Lower lobe of right lung (tissue), 2 donors: ENCODE data around the gene MRTFA. TPM values are rescaled to one million over a fixed set of nuclear protein-coding genes. Genes with fewer than 3 reads are reported as not detected.

Experiments
- ATAC-seq, 2 donors: fragments of 200-7000 bp; cut with Tn5 transposase; one replicate each; pipeline ENCODE4 v1.9.1; 2020 to 2022; ENCODE audit warnings: mild to moderate bottlenecking in 2 of 2, moderate library complexity in 2 of 2
- DNase-seq: peaks from one replicate; pipeline ENCODE4 v3.0.0-alpha.2; 2020
- H3K27ac ChIP-seq: fragments of 200-600 bp; one replicate; pipeline ENCODE4 v1.8.0; 2022
- H3K27me3 ChIP-seq: fragments of 200-600 bp; one replicate; pipeline ENCODE4 v1.8.0; 2022; ENCODE audit warnings: low read depth
- H3K36me3 ChIP-seq: fragments of 200-600 bp; one replicate; pipeline ENCODE4 v1.8.0; 2022; ENCODE audit warnings: mild to moderate bottlenecking
- H3K4me1 ChIP-seq: fragments of 200-600 bp; one replicate; pipeline ENCODE4 v1.8.0; 2022
- H3K4me3 ChIP-seq: fragments of 200-600 bp; one replicate; pipeline ENCODE4 v1.8.0; 2022; ENCODE audit warnings: mild to moderate bottlenecking
- H3K9me3 ChIP-seq: fragments of 200-600 bp; one replicate; pipeline ENCODE4 v1.8.0; 2022
- intact Hi-C: fragments of 100-400 bp; cut with DNase I; formaldehyde crosslinking; loops from one replicate; pipeline ENCODE4 v1.11.0; 2022
- total RNA-seq: library from RNA; stranded (reverse); fragmentation: NEBNext Ultra II Directional; extraction: Animal tissue kit (Norgen Biotek cat#: 25700); gene quantifications from one replicate; pipeline ENCODE4 v1.2.1, GENCODE V29; 2021
- TF ChIP-seq, protein P1 (sequence below): fragments of 200-600 bp; IDR thresholded peaks from one replicate; pipeline ENCODE4 v1.8.0; 2022; ENCODE audit warnings: antibody characterized with exemption, mild to moderate bottlenecking
- donor health status: DM: no; HTN: yes; CAD: no; lungs with severe emphysema.

Gene MRTFA
- total RNA-seq, 1 donor from 2014 or later: 54.2 TPM

DNA sequence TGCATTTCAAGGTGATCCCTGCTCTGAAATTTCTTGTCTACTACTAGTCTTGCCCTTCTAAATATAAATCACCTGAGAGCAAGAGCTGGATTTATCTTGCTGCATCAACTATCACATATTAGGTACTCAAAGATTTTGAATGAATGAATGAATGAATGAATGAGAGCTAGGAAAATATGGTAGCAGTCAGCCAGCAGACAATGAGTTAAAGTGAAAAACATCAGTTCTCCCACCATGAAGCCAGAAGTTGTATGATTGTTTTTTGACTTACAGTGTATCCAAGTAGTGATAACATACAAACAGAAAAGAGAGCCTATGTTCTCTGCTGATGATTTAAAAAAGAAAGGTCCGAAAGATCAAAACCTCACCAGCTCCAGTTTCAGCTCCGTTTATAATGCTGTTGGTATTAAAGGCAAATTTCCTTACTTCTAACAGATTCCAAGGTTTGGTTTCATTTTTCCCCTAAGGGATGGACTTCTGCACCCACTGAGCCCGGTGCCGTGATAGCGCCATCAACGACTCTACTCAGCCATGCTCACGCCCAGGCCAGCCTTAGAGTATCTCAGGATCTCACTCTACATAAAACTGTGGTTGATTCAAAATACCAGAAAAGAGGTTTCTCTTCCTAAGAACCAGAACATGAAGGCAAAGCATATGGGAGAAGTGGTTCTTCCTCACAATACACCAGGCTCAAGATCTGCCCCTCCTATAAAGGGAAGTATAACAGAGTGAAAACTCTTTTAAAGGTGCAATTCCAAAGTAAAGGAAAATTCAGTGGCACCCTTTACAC is 174.1 kb downstream of the MRTFA start:
- Histone ChIP-seq H3K36me3 (peaks cover 18% of the 10 kb centered on the region), H3K27ac (peak overlapping the region; percentile 70), H3K4me3 (peak overlapping the region; percentile 49), H3K9me3 (no peaks in the 10 kb centered on the region), H3K27me3 (no peaks in the 10 kb centered on the region), H3K4me1 (peaks cover 17% of the 10 kb centered on the region)
- DNase-seq (no peak), ATAC-seq (peak; percentile 37 to 50)
- TF ChIP-seq, protein P1, sequence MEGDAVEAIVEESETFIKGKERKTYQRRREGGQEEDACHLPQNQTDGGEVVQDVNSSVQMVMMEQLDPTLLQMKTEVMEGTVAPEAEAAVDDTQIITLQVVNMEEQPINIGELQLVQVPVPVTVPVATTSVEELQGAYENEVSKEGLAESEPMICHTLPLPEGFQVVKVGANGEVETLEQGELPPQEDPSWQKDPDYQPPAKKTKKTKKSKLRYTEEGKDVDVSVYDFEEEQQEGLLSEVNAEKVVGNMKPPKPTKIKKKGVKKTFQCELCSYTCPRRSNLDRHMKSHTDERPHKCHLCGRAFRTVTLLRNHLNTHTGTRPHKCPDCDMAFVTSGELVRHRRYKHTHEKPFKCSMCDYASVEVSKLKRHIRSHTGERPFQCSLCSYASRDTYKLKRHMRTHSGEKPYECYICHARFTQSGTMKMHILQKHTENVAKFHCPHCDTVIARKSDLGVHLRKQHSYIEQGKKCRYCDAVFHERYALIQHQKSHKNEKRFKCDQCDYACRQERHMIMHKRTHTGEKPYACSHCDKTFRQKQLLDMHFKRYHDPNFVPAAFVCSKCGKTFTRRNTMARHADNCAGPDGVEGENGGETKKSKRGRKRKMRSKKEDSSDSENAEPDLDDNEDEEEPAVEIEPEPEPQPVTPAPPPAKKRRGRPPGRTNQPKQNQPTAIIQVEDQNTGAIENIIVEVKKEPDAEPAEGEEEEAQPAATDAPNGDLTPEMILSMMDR: no peak
- intact Hi-C loops: no loop called here

DNA sequence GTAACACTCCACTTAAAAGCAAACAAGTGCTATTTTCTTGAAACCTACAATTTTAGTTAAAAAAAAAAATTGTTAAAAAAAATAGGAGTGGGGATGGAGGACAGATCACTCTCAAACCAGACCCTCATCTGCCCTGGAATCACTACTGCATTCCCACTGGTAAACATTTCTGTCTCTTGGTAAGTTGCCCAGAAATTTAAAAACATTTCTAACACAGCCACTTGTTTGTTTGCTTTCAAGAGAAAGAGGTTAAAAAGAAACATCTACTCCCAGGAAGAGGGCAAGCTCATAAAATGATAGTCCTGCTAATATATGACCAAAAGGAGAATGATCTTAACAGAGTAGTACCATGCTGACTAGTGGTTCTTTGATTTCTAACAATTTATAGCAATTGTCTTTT is 182.8 kb downstream of the MRTFA start:
- Histone ChIP-seq H3K4me3 (no peak overlapping the region), H3K36me3 (no peaks in the 10 kb centered on the region), H3K27ac (peak overlapping the region; percentile 7), H3K4me1 (peaks cover 54% of the 10 kb centered on the region), H3K9me3 (no peaks in the 10 kb centered on the region), H3K27me3 (no peaks in the 10 kb centered on the region)
- DNase-seq (no peak), ATAC-seq (no peak)
- intact Hi-C loops: no loop called here
- TF ChIP-seq, protein P1: no peak

DNA sequence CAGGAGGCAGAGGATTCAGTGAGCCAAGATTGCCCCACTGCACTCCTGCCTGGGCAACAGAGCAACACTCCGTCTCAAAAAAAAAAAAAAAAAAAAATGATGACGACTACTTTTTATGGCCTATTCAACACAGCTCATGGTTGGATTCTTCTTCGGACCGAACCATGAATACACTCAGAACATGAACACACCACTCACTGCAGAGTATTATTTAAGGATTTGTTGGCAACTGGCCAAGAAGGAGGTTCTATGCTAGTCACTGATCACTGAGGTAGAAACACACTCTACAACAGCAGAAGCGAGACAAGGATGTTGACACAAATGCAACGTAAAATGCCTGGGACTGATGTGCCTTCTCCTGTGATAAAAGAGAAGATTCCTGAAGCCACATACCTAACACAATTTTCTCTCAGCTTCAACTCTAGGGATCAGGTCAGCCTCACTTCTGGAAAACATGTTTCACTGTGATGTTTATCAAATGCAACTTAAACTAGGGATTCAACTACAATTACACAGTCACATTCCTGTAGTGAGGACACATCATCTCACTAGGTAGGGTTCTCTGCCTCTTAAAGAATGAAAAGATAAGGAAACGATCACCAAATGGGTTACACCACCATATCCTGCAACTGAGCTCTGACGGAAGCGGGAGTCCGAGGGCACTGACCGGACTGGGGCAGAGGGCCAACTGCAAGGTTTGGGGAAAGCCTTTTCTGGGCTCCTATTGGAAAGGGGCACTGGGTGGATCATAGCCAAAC is 183.6 kb downstream of the MRTFA start:
- intact Hi-C loops: no loop called here
- H3K4me3 ChIP-seq: no peak overlapping the region
- peak overlapping the region; percentile 7 for H3K27ac ChIP-seq
- DNase-seq (no peak), ATAC-seq (peak; percentile 46 to 63)
- H3K36me3 ChIP-seq: no peaks in the 10 kb centered on the region
- no peaks in the 10 kb centered on the region for H3K27me3 ChIP-seq
- TF ChIP-seq, protein P1: no peak
- no peaks in the 10 kb centered on the region for H3K9me3 ChIP-seq
- peaks cover 61% of the 10 kb centered on the region for H3K4me1 ChIP-seq

DNA sequence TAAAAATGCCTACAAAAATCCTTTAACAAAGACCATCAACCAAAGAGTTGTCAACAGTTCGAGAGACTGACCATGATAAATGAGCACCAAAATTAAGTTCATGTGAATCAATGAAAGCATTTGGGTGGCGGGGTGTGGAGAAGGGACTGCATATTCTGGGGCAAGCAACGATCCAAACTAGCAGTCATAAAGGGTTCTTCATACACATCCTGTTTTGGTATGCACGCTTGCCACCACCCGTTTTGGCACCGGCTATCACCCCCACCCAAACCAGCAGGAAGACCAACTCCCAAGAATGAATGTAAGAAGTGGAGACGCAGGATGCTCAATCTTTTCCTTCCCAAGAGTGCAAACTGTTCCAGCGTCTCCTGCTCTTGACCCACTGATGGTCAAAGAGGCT is 185.3 kb downstream of the MRTFA start:
- Histone ChIP-seq H3K4me1 (peaks cover 71% of the 10 kb centered on the region), H3K27ac (no peak overlapping the region), H3K36me3 (no peaks in the 10 kb centered on the region), H3K9me3 (no peaks in the 10 kb centered on the region), H3K4me3 (no peak overlapping the region), H3K27me3 (no peaks in the 10 kb centered on the region)
- intact Hi-C loops: no loop called here
- TF ChIP-seq, protein P1: no peak
- DNase-seq: no peak
- no peak for ATAC-seq

DNA sequence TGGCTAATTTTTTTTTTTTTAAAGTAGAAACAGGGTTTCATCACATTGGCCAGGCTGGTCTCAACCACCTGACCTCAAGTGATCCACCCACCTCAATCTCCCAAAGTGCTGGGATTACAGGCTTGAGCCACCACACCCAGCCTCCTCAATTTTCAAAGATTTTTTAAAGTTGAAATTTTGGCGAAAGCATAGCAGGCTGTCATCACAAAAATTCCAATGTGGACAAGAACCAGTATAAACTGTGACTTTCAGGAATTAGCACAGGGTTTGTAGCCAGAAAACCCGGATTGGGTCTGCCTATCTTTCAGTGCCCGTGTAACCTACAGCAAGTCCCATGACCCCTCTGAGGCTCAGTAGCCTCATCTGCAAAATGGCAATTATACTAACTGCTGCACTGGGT is 185.9 kb downstream of the MRTFA start:
- intact Hi-C loops: no loop called here
- no peak for ATAC-seq

More for the DNA sequence above, 185.9 kb downstream of the MRTFA start:
- H3K9me3 ChIP-seq: no peaks in the 10 kb centered on the region
- peaks cover 73% of the 10 kb centered on the region for H3K4me1 ChIP-seq
- no peak overlapping the region for H3K4me3 ChIP-seq
- no peak for DNase-seq
- H3K36me3 ChIP-seq: no peaks in the 10 kb centered on the region
- no peak overlapping the region for H3K27ac ChIP-seq
- TF ChIP-seq, protein P1: no peak
- no peaks in the 10 kb centered on the region for H3K27me3 ChIP-seq
